Prostate gland (tissue), 2 donors: ENCODE results near the gene SSH2. TPM values are rescaled to one million over a fixed set of nuclear protein-coding genes. Genes with fewer than 3 reads are reported as not detected.

Source experiments
- DNase-seq: peaks from one replicate; pipeline ENCODE4 v3.0.0-alpha.2; 2019; ENCODE audit warnings: low spot score
- H3K27ac ChIP-seq, 2 donors: fragments of 200-600 bp; sonication (generic); 2 replicates each; pipeline ENCODE4 v1.5.1; 2017 to 2019
- H3K27me3 ChIP-seq: fragments of 200-600 bp; sonication (generic); replicated peaks from 2 replicates; pipeline ENCODE4 v1.5.1; 2019; ENCODE audit not compliant: insufficient read depth
- H3K36me3 ChIP-seq, 2 donors: fragments of 200-600 bp; sonication (generic); 1 replicate in 1 of 2; 2 replicates in 1 of 2; pipeline versions ENCODE4 v1.5.1 to v1.8.1; 2017 to 2019
- H3K4me1 ChIP-seq: fragments of 200-600 bp; sonication (generic); replicated peaks from 2 replicates; pipeline ENCODE4 v1.5.1; 2019
- H3K4me3 ChIP-seq, 2 donors: fragments of 200-600 bp; sonication (generic); 2 replicates each; pipeline ENCODE4 v1.5.1; 2017 to 2019
- H3K9me3 ChIP-seq: fragments of 200-600 bp; sonication (generic); 2 replicates; pipeline ENCODE4 v1.5.1; 2017
- POLR2A ChIP-seq: fragments of 450-650 bp; IDR thresholded peaks from one replicate; pipeline ENCODE4 v1.6.1; 2016; ENCODE audit warnings: antibody characterized with exemption, mild to moderate bottlenecking
- POLR2AphosphoS5 ChIP-seq: sonication (generic); formaldehyde crosslinking; IDR thresholded peaks from one replicate; pipeline ENCODE4 v1.6.1; 2017; ENCODE audit warnings: antibody characterized with exemption
- WGBS: methylation state at CpG from one replicate; pipeline ENCODE4 v1.1.5; 2018; 5-methylcytosine and 5-hydroxymethylcytosine counted together
- intact Hi-C: fragments of 100-400 bp; cut with DNase I; formaldehyde crosslinking; loops from one replicate; pipeline ENCODE4 v1.14.2; 2022
- total RNA-seq, 2 donors: library from RNA; depleted of rRNA; stranded (reverse); fragments of >200 nt; gene quantifications; one replicate each; pipeline ENCODE4 v1.1.0, GENCODE V29; 2016
- TF ChIP-seq, protein P1 (sequence below), 4 experiments: fragments of 200-600 bp in 2 of 4; fragments of 450-650 bp in 2 of 4; sonication (generic) in 2 of 4; IDR thresholded peaks; 1 replicate in 3 of 4; 2 replicates in 1 of 4; pipeline ENCODE4 v1.5.1; 2016 to 2019; ENCODE audit warnings: antibody characterized with exemption in 4 of 4, mild to moderate bottlenecking in 2 of 4, moderate library complexity in 2 of 4

The SSH2 gene
- total RNA-seq, 2 donors from 2014 or later, result 10.1 to 27.5 TPM

DNA sequence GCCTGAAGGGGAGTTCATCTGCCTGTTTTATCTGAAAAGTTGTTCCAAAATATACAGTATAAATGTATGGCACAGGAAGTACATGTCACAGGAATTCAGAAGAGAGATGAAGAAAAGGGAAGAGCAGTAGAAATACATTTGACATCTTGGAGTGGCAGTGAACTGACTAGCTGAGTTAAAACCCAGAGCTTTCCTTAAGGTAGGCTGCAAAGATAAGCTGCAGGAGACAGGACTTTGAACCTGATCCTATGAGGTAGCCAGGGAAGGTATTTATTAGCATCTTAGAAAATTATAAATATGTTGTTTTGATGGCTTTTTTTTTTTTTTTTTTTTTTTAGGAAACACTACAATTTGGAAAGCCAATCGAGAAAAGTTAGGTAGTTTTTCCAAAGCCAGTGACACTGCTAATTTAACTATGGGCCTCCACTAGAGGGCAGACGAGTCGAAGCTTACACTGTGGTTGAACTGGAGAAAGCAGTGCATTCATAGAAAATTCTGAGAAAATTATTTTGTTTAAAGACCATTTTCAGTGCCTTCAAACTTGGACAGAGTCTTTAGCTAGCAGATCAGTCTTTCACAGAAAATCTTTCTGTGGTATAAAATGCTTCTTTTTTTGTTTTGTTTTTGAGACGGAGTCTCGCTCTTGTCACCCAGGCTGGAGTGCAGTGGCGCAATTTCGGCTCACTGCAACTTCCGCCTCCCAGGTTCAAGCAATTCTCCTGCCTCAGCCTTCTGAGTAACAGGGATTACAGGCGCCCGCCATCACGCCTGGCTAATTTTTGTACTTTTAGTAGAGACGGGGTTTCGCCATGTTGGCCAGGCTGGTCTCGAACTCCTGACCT lies 122.3 kb downstream of the SSH2 start:
- Histone ChIP-seq H3K4me1 (no peaks in the 10 kb centered on the region), H3K36me3 (no peaks in the 10 kb centered on the region), H3K27me3 (no peaks in the 10 kb centered on the region), H3K9me3 (no peaks in the 10 kb centered on the region), H3K27ac (no peak overlapping the region), H3K4me3 (no peak overlapping the region)
- intact Hi-C loops, result loop anchor here (2.0 to 10.0 kb wide), 2 partner anchors 123 to 287 kb away; partner anchors contain the start of gene SSH2
- 75% methylated on average over 14 of the region's 14 CpGs for WGBS
- no peak for TF ChIP-seq POLR2AphosphoS5
- TF ChIP-seq, protein P1, sequence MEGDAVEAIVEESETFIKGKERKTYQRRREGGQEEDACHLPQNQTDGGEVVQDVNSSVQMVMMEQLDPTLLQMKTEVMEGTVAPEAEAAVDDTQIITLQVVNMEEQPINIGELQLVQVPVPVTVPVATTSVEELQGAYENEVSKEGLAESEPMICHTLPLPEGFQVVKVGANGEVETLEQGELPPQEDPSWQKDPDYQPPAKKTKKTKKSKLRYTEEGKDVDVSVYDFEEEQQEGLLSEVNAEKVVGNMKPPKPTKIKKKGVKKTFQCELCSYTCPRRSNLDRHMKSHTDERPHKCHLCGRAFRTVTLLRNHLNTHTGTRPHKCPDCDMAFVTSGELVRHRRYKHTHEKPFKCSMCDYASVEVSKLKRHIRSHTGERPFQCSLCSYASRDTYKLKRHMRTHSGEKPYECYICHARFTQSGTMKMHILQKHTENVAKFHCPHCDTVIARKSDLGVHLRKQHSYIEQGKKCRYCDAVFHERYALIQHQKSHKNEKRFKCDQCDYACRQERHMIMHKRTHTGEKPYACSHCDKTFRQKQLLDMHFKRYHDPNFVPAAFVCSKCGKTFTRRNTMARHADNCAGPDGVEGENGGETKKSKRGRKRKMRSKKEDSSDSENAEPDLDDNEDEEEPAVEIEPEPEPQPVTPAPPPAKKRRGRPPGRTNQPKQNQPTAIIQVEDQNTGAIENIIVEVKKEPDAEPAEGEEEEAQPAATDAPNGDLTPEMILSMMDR (IDR thresholded peaks at IDR 0.05), result peak; percentile 35 to 74 (median 59)
- peak; percentile 48 for DNase-seq

DNA sequence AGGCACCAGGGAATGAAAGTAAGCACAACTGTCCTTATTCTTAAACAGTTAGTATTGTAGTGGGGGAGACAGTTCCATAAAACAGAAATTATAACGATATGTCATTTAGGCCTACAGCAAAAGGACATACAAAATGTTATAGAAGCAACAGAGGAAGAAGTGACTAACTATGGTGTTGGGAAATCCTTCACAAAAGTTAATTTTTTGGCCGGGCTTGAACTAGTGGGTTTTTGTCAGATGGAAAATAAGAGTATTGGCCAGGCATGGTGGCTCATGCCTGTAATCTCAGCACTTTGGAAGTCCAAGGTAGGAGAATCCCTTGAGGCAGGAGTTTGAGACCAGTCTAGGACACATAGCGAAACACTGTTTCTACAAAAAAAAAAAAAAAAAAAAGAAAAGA lies 127.8 kb downstream of the SSH2 start:
- TF ChIP-seq POLR2A (no peak), POLR2AphosphoS5 (no peak)
- TF ChIP-seq, protein P1 (IDR thresholded peaks at IDR 0.05), result no peak
- no peak for DNase-seq
- intact Hi-C loops, result loop anchor here (10.0 kb wide), 1 partner anchor 293 kb away; no protein-coding TSS in a partner anchor
- no peak overlapping the region for H3K27ac ChIP-seq
- WGBS, result 98% methylated on average over 3 of the region's 3 CpGs
- H3K27me3 ChIP-seq, result no peaks in the 10 kb centered on the region
- no peaks in the 10 kb centered on the region for H3K9me3 ChIP-seq
- no peak overlapping the region for H3K4me3 ChIP-seq
- no peaks in the 10 kb centered on the region for H3K36me3 ChIP-seq
- no peaks in the 10 kb centered on the region for H3K4me1 ChIP-seq

DNA sequence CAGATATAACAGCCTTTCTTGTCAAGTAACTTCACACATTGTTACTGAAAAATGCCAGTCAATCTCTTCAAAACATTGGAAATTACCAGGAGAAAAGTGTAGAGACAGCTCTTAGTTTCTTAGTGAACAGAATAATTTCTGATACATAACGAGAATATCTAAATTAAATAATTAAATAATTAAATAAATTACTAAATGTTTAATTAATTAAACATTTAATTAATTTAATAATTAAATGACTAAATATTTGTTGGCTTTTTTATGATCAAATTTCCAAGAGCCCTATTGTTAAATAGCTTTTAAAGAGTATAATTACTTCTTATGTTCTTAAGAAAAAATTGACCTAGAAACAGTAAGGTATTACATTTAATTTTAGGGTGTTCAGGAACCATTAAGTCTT lies 129.6 kb downstream of the SSH2 start:
- intact Hi-C loops, result loop anchor here (10.0 kb wide), 1 partner anchor 294 kb away; no protein-coding TSS in a partner anchor

DNA sequence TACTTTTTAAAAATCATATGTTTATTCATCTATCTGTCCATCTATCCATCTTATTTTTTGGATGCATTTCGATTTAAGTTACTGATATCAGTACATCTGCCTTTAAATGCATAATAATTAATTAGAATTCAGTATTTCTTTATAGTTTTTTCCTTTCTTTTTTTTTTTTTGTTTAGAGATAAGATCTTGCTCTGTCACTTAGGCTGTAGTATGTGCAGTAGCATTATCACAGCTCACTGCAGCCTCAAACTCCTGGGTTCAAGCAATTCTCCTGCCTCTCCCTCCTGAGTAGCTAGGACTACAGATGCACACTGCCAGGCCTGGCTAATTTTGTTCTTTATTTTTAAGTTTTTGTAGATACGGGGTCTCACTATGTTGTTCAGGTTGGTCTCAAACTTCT lies 133.4 kb downstream of the SSH2 start:
- intact Hi-C loops, result no loop called here
- Histone ChIP-seq H3K27ac (no peak overlapping the region), H3K4me3 (no peak overlapping the region), H3K4me1 (no peaks in the 10 kb centered on the region), H3K27me3 (no peaks in the 10 kb centered on the region), H3K9me3 (no peaks in the 10 kb centered on the region), H3K36me3 (no peaks in the 10 kb centered on the region)
- WGBS, result 93% methylated on average over 2 of the region's 2 CpGs
- TF ChIP-seq POLR2AphosphoS5, result no peak
- TF ChIP-seq POLR2A, result no peak
- TF ChIP-seq, protein P1 (IDR thresholded peaks at IDR 0.05), result no peak
- no peak for DNase-seq

More for the DNA sequence above, 129.6 kb downstream of the SSH2 start:
- TF ChIP-seq, protein P1 (IDR thresholded peaks at IDR 0.05), result no peak
- TF ChIP-seq POLR2A, result no peak
- TF ChIP-seq POLR2AphosphoS5, result no peak
- Histone ChIP-seq H3K9me3 (no peaks in the 10 kb centered on the region), H3K27ac (no peak overlapping the region), H3K27me3 (no peaks in the 10 kb centered on the region), H3K4me3 (no peak overlapping the region), H3K36me3 (no peaks in the 10 kb centered on the region), H3K4me1 (no peaks in the 10 kb centered on the region)
- no peak for DNase-seq
- 100% methylated on average over 1 of the region's 1 CpG for whole genome bisulfite sequencing

DNA sequence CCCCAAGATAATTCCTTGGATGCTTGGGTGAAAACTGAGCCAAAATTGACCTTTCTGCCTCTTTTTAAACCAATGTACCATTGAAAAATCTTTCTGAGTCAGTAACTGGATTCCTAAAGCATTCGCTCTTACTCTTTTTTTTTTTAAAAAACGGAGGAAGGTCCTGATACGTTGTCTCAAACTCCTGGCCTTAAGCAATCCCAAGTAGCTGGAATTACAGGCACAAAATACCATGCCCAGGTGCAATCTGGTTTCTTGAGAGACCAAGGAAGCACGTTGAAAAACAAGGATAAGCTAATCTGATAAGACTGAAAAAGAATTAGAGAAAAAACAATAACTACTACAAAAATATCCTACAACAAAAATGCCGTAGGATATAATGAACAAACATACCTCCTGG lies 136.5 kb downstream of the SSH2 start:
- DNase-seq, result no peak
- TF ChIP-seq, protein P1 (IDR thresholded peaks at IDR 0.05), result no peak
- no peak for TF ChIP-seq POLR2AphosphoS5
- no peak for TF ChIP-seq POLR2A
- no peaks in the 10 kb centered on the region for H3K4me1 ChIP-seq
- H3K36me3 ChIP-seq, result no peaks in the 10 kb centered on the region
- WGBS, result 81% methylated on average over 5 of the region's 5 CpGs
- H3K27ac ChIP-seq, result no peak overlapping the region
- H3K9me3 ChIP-seq, result no peaks in the 10 kb centered on the region
- no peak overlapping the region for H3K4me3 ChIP-seq
- intact Hi-C loops, result no loop called here
- H3K27me3 ChIP-seq, result no peaks in the 10 kb centered on the region
